HEK293 (cell line): ENCODE measurements around the gene HPRT1.

Experiments used
- YY2 ChIP-seq: fragments of 450-650 bp; formaldehyde crosslinking; IDR thresholded peaks from 2 replicates; pipeline ENCODE4 v1.5.1; 2016; ENCODE audit warnings: missing biosample characterization, missing genetic modification characterization
- ZNF514 ChIP-seq: fragments of 450-650 bp; formaldehyde crosslinking; IDR thresholded peaks from 2 replicates; pipeline ENCODE4 v1.5.1; 2016; ENCODE audit warnings: missing biosample characterization, missing genetic modification characterization
- TF ChIP-seq, protein P1 (sequence below): fragments of 450-650 bp; formaldehyde crosslinking; IDR thresholded peaks from 2 replicates; pipeline ENCODE4 v1.5.1; 2016; ENCODE audit warnings: missing biosample characterization, missing genetic modification characterization

DNA sequence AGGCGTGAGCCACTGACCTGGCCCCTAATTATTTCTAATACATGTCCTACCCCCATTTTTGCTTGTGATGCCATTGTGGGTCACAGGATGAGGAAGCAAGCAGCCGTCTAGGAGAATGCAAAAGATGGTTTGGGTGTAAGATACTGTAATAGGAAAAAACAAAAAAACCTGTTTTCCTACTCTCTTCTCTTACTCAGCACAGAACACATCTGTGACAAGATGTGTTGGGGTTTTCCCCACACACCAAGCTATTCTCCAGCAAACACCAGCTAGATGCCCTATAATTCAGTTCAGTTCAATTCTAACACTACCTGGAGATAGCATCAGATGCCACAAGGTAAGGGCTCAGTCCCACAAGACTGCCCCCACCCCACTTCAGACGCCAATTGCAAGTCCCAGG lies 15.3 kb upstream of the HPRT1 start:
- TF ChIP-seq ZNF514 (no peak), YY2 (tag by site-specific recombination) (no peak)
- TF ChIP-seq, protein P1, sequence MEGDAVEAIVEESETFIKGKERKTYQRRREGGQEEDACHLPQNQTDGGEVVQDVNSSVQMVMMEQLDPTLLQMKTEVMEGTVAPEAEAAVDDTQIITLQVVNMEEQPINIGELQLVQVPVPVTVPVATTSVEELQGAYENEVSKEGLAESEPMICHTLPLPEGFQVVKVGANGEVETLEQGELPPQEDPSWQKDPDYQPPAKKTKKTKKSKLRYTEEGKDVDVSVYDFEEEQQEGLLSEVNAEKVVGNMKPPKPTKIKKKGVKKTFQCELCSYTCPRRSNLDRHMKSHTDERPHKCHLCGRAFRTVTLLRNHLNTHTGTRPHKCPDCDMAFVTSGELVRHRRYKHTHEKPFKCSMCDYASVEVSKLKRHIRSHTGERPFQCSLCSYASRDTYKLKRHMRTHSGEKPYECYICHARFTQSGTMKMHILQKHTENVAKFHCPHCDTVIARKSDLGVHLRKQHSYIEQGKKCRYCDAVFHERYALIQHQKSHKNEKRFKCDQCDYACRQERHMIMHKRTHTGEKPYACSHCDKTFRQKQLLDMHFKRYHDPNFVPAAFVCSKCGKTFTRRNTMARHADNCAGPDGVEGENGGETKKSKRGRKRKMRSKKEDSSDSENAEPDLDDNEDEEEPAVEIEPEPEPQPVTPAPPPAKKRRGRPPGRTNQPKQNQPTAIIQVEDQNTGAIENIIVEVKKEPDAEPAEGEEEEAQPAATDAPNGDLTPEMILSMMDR (tag by site-specific recombination): no peak
